Measurements from ENCODE around the gene EPN2. TPM values are rescaled to one million over a fixed set of nuclear protein-coding genes. Genes with fewer than 3 reads are reported as not detected.

The EPN2 gene
- total RNA-seq, 1 experiment from 2014 or later: 73.1 TPM

DNA sequence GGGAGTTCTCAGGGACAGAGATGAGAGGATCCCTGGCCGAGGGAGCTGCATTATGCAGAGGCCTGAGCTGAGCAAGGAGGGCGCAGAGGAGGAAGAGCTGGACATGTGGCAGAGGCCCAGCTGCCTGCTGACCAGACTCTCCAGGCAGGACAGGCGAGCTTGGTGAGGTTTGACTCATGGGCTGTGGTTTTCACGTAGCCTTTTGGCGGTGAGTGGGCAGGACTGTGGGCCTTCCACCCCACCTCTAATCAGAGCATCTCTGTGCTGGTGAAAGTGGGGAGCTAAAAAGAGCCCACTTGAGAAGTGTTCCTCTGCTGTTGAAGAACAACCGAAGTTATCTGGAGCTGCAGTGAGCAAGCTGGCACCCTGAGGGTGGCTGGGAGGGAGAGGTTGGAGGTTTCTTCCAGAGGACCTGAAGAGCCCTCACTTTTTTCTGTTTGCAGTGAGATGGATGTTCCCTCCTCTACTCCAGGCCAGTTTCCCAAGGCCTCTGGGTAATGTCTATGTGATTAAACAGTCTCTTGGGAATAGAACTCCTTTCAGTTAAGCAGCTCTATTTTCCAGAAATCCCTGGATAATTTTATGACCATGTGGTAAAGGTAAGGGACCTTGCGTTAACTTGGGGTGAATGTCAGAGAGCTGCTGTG, 11.9 kb downstream of the EPN2 start:
- no TSS peak for BruUV-seq (replicated peaks)
- Histone ChIP-seq H3K4me3 (replicated peaks in 1 of 2; ENCODE audit: low read depth in 1 of 2, low read length in 2 of 2) (no peak overlapping the region), H3K9me3 (ENCODE audit: control insufficient read depth in 1 of 2, insufficient read depth in 1 of 2, low read depth in 1 of 2, low read length in 2 of 2) (no peaks in the 10 kb centered on the region), H2AFZ (ENCODE audit: low read depth, low read length, poor library complexity, severe bottlenecking) (no peak overlapping the region), H3K27ac (ENCODE audit: low read depth, low read length) (no peak overlapping the region), H3K27me3 (ENCODE audit: insufficient read depth, low read length) (no peaks in the 10 kb centered on the region), H3K36me3 (ENCODE audit: control insufficient read depth in 1 of 2, insufficient read depth in 2 of 2, low read length in 2 of 2) (no peaks in the 10 kb centered on the region), H3K79me2 (ENCODE audit: insufficient read depth, low read length) (peaks cover 94% of the 10 kb centered on the region), H3K9ac (ENCODE audit: low read length) (0 out of 2 replicates have a peak overlapping the region, but pooled peaks have one; percentile 15), H4K20me1 (ENCODE audit: insufficient read depth) (no peaks in the 10 kb centered on the region; the same call in 1 of the 2 replicates), H3K9me2 (ENCODE audit: insufficient read depth) (no peaks in the 10 kb centered on the region), H3K4me2 (ENCODE audit: low read length) (peak overlapping the region; percentile 45; the same call in 1 of the 2 replicates), H3K4me1 (ENCODE audit: control insufficient read depth in 1 of 2, insufficient read depth in 2 of 2, low read length in 2 of 2) (peaks cover 19 to 49% of the 10 kb centered on the region in 2 experiments)
- TF ChIP-seq EZH2phosphoT487 (IDR thresholded peaks at IDR 0.05; ENCODE audit: borderline replicate concordance) (no peak), ELF1 (IDR thresholded peaks at IDR 0.05; ENCODE audit: borderline replicate concordance, low read depth) (no peak), JUND (IDR thresholded peaks at IDR 0.05) (no peak), SP1 (IDR thresholded peaks at IDR 0.05; ENCODE audit: low read depth) (peak; percentile 37), POLR2AphosphoS5 (IDR thresholded peaks at IDR 0.05; ENCODE audit: low read depth, low read length) (no peak)
- TF ChIP-seq, protein P1, sequence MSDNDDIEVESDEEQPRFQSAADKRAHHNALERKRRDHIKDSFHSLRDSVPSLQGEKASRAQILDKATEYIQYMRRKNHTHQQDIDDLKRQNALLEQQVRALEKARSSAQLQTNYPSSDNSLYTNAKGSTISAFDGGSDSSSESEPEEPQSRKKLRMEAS (IDR thresholded peaks at IDR 0.05): 0 out of 2 replicates have a peak, but pooled peaks have one; percentile 24
- TF ChIP-seq, protein P2, sequence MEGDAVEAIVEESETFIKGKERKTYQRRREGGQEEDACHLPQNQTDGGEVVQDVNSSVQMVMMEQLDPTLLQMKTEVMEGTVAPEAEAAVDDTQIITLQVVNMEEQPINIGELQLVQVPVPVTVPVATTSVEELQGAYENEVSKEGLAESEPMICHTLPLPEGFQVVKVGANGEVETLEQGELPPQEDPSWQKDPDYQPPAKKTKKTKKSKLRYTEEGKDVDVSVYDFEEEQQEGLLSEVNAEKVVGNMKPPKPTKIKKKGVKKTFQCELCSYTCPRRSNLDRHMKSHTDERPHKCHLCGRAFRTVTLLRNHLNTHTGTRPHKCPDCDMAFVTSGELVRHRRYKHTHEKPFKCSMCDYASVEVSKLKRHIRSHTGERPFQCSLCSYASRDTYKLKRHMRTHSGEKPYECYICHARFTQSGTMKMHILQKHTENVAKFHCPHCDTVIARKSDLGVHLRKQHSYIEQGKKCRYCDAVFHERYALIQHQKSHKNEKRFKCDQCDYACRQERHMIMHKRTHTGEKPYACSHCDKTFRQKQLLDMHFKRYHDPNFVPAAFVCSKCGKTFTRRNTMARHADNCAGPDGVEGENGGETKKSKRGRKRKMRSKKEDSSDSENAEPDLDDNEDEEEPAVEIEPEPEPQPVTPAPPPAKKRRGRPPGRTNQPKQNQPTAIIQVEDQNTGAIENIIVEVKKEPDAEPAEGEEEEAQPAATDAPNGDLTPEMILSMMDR (IDR thresholded peaks at IDR 0.05 in 2 of 3, conservative IDR thresholded peaks at IDR 0.05 in 1 of 3; ENCODE audit: borderline replicate concordance in 1 of 3, insufficient read depth in 1 of 3, low read depth in 2 of 3, low read length in 2 of 3): no peak
- ChIA-PET CTCF (no interaction called here), POLR2A (no interaction called here), RAD21 (ENCODE audit: low non-redundant PET in 1 of 2, low total read pairs in 2 of 2, uncharacterized antibody in 2 of 2, unreplicated experiment in 2 of 2) (no interaction called here)
- peak; percentile 39 for ATAC-seq
- no peak for DNase-seq (ENCODE audit: low read depth, low spot score)
- intact Hi-C loops (cut with micrococcal nuclease): no loop called here
